WI38 (cell line): Measurements from ENCODE around the gene ASPHD1.

Experiments used
- H3K4me3 ChIP-seq: 2 replicates; pipeline ENCODE4 v1.5.1; 2011; ENCODE audit warnings: low read depth, mild to moderate bottlenecking, control low read depth, low read length
- CTCF ChIP-seq: IDR thresholded peaks from 2 replicates; pipeline ENCODE4 v1.5.1; 2012; ENCODE audit warnings: low read depth, mild to moderate bottlenecking, control low read depth, low read length

Gene ASPHD1

DNA sequence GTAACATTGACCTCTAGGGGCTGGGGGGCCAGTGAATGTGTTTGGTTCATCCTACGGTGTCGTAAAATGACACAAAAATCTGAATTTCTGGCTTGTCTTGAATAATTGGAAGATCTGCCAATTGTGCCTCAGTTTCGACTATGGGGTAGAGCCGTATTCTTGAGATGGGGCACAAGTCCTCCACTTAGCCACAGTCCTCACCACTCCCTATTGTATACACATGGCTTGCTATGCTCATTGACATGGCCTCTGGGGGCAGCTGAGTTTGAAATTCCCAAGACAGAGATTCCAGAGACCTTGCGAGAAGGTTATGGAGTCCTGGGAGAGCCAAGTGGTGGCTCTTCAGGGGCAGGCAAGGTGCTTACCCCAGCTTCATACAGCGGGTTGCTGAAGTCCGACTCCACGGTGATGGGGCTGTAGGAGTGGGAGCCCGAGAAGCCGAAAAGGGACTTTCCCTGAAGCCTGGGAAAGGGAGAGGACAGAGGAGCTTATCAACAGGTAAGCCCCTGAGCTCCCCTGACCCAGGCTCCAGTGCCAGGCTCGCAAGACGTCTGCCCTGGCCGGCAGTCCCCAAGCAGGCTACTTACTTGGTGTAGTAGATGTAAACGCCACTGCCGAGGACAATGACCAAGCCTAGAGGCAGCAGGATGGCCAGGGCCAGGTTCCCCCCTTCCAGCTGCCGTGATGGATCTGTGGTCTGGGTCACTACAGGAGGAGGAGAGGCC, 28.3 kb upstream of the ASPHD1 start:
- H3K4me3 ChIP-seq, result no peak overlapping the region
- TF ChIP-seq CTCF, result no peak

GRCh38 chr16:29873319-29873718, 27.0 kb upstream of the ASPHD1 start:
- no peak for TF ChIP-seq CTCF
- no peak overlapping the region for H3K4me3 ChIP-seq

DNA sequence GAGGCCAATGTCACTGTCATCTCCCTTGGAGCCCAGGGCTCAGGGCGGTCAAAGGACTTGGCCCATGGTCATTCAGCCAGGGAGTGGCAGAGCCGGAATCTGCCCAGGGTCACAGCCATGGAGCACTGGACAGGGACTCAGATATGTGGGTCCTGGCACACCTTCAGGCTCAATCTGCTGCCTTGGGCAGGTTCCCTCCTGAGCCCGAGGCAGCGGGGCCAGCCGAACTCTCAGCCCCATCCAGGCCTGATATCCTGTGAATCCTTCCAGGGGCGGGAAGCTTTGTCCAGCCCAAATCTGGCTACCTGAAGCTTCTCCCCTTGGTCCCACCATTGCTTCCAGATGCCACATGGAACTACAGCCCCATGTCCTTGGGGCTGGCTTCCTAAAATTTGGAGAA, 25.1 kb upstream of the ASPHD1 start:
- no peak overlapping the region for H3K4me3 ChIP-seq
- TF ChIP-seq CTCF, result no peak

GRCh38 chr16:29876217-29876593, 24.1 kb upstream of the ASPHD1 start:
- no peak for TF ChIP-seq CTCF
- H3K4me3 ChIP-seq, result peak overlapping the region; percentile 20; the same call in 1 of the 2 replicates

DNA sequence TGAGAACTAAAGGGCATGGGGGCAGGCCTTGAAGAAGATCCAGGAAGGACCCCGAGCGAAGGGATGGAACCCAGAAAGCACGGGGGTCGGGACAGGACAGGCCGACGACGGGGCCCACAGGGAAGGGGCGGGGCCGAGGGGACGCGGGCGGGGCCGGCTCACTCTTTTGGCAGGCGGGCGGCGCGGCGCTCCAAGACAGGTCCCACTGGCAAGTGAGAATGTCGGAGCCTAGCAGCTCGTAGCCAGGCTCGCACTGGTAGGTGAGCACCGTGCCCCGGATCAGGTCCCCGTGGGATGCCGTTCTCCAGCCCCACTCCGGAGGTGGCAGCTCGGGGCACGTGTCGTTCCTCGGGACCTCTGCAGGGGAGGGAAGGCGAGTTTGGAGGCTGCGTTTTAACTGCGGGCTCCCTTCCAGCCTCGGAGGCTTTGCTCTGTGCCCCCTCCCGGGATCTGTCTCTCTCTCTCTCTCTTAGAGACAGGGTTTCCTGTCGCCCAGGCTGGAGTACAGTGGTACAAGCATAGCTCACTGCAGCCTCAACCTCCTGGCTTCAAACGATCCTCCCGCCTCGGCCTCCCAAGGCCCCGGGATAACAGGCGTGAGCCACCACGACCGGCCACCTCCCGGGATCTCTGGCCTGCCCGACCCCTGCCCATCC, 23.6 kb upstream of the ASPHD1 start:
- no peak for TF ChIP-seq CTCF
- H3K4me3 ChIP-seq, result peak overlapping the region; percentile 20; the same call in 1 of the 2 replicates

DNA sequence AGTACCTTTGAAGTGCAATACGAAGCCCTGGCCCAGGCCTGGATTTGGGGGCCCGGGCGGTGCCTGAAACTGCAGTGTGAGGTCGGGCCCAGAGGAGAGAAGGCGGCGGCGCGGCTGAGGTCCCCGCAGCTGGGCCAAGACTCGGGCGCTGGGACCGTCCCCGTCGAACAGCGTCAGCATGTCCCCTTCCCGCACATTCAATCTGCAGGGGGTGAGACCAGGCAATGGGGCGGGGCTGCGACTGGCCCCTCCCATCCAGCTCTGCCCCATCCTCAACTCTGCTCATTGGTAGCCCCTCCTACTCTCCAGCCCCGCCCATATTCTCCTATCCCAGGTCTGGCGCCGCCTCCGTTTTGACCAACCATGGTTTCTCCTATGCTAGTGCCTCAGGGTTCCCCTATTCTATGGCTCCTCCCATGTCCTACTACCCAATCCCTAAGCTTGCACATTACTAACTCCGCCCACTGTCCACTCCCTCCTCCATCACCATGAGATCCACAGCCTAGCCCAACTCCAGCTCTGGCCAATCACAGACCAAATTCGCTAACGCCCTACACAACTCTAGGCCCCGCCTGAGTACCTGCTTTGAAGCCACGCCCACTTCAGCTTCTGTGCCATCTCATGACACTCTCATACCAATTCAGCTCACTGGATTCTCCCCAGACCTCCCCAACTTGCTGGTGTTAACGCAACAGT, 22.9 kb upstream of the ASPHD1 start:
- no peak overlapping the region for H3K4me3 ChIP-seq
- TF ChIP-seq CTCF, result no peak

GRCh38 chr16:29878172-29878571, 22.1 kb upstream of the ASPHD1 start:
- no peak overlapping the region for H3K4me3 ChIP-seq
- no peak for TF ChIP-seq CTCF
